ENCODE results near the gene ERCC6L2.

The ERCC6L2 gene

GRCh38 chr9:96015876-96016686 lies 140.6 kb downstream of the ERCC6L2 start:
- Histone ChIP-seq H3K4me1 (ENCODE audit: control insufficient read depth, insufficient read depth, low read length, poor library complexity, severe bottlenecking) (peaks cover 40% of the 10 kb centered on the region), H3K9me3 (ENCODE audit: control insufficient read depth, low read length) (no peaks in the 10 kb centered on the region), H3K27ac (ENCODE audit: insufficient read depth, low read length, poor library complexity, severe bottlenecking) (peak overlapping the region; percentile 56), H3K27me3 (replicated peaks; ENCODE audit: control insufficient read depth, insufficient read depth, low read length, poor library complexity, severe bottlenecking) (no peaks in the 10 kb centered on the region), H3K36me3 (ENCODE audit: control insufficient read depth, insufficient read depth, low read length) (no peaks in the 10 kb centered on the region), H3K4me3 (ENCODE audit: insufficient read depth, low read depth, low read length, poor library complexity, severe bottlenecking) (no peak overlapping the region)
- no peak for DNase-seq

Measured in effector memory CD4-positive, alpha-beta T cell (primary cell).